ENCODE results near the gene ASCL3.

GRCh38 chr11:8983552-8983951, 40.7 kb upstream of the ASCL3 start:
- TF ChIP-seq CTCF (IDR thresholded peaks at IDR 0.05) (no peak), POLR2A (IDR thresholded peaks at IDR 0.05) (no peak)
